SU-DHL-6 (cell line): Measurements from ENCODE around the gene KCND3.

Experiments used
- CTCF ChIP-seq: fragments of 200-600 bp; sonication (generic); IDR thresholded peaks from one replicate; pipeline ENCODE4 v1.5.1; 2017; ENCODE audit warnings: antibody characterized with exemption, mild to moderate bottlenecking, low read length, moderate library complexity; ENCODE audit not compliant: insufficient read depth, poor library complexity, severe bottlenecking
- EZH2phosphoT487 ChIP-seq: fragments of 200-600 bp; sonication (generic), shearing (Covaris generic); conservative IDR thresholded peaks from 2 replicates; pipeline ENCODE4 v1.6.1; 2018; ENCODE audit warnings: mild to moderate bottlenecking, antibody characterized with exemption, low read length, moderate library complexity, mixed read lengths

GRCh38 chr1:112017183-112017582 lies 27.7 kb upstream of the KCND3 start:
- TF ChIP-seq EZH2phosphoT487 (no peak), CTCF (no peak)
